ENCODE data around the gene PIGBOS1.
A peak's percentile ranks its signal among the peaks of the same experiment; 100 is the strongest.

PIGBOS1 gene

DNA sequence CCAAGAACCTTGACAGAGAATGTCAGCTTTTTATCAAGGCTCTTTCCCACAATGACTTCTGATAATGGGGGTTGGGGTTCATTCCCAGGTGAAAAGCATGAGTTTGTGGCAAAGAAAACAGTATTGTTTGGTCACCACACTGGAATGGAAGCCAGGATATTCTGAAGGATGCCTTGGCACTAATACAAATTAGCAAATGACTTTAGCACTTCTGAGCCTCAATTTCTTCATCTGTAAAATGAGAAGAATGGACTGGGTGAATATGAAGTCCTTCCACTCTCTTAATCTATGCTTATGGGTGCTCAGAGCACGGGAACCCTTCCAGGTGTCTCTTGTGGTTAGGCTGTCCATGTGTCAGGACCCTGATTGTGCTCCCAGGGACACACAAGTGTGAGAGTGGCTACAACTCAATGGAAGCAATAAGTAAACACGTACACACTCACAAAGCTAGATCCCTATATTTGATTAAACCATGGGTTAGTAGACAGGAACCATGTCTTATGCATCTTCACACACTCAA lies 50.7 kb downstream of the PIGBOS1 start:
- DNase-seq (ENCODE audit: low read depth), result no peak
- no peak for TF ChIP-seq CTCF (IDR thresholded peaks at IDR 0.05; ENCODE audit: low read length, missing control alignments)
- no peak overlapping the region for H3K4me3 ChIP-seq (replicated peaks; ENCODE audit: low read depth, low read length)

DNA sequence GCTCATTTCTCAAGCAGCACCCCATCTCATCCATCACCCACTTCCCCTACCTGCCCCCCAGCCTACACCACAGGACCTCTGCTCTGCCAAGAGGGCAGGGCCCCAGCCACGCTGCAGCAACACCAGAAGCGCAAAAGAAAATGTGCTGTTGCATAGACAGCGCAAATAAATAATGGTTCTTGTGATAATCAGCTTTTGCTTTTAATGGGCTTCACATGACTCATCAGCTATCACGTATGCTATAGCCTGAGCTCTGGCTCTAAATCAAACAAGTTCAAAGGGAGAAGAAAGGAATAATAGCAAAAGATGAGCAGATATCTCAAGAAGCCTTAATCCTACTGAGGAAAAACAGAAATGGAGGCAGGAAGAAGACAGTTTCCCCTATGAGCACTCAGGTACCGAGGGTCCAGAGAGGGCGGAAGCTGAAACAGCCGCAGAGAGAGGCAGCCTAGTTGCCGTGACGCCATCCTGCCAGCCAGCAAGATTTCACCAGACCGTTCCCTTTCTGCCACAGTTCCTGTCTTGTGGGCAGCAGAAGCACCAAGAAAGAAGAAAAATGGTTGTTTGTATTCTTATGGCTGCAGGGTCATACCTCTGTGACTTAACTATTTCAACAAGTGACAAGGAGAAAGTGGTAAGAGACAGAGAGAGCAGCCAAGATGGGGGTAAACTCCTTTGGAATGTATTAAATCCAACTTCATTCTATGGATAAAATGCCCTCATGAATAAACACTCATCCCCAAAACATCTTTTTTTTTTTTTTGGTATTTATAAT lies 51.3 kb downstream of the PIGBOS1 start:
- no peak for TF ChIP-seq CTCF (IDR thresholded peaks at IDR 0.05; ENCODE audit: low read length, missing control alignments)
- no peak overlapping the region for H3K4me3 ChIP-seq (replicated peaks; ENCODE audit: low read depth, low read length)

More for the DNA sequence above, 51.3 kb downstream of the PIGBOS1 start:
- peak; percentile 41 for DNase-seq (ENCODE audit: low read depth)

All from fibroblast of pulmonary artery (primary cell).